Activated T-cell treated with anti-CD3 and anti-CD28 coated beads, Interleukin-2, amount 50 U/mL, for 4 hours (primary cell): ENCODE measurements around the gene GIMD1. TPM values are rescaled to one million over a fixed set of nuclear protein-coding genes. Genes with fewer than 3 reads are reported as not detected.
"Not testable (repeated sequence)": the region's sequence is repeated elsewhere in the genome, so short reads cannot be mapped to it uniquely, and the experiment has no call there.

Experiments
- ATAC-seq, 2 donors: fragments of 200-7000 bp; cut with Tn5 transposase; one replicate each; pipeline ENCODE4 v1.10.0; 2021
- DNase-seq: peaks from one replicate; pipeline ENCODE4 v3.0.0-alpha.2; 2020
- H3K27me3 Mint-ChIP-seq: one replicate; pipeline ENCODE4 v1.8.0; 2021; ENCODE audit warnings: low read depth, mixed read lengths
- H3K36me3 Mint-ChIP-seq: one replicate; pipeline ENCODE4 v1.8.0; 2022; ENCODE audit warnings: mixed read lengths; ENCODE audit not compliant: insufficient read depth
- H3K4me1 Mint-ChIP-seq: one replicate; pipeline ENCODE4 v1.8.0; 2021; ENCODE audit warnings: low read depth, mixed read lengths
- H3K4me3 Mint-ChIP-seq: one replicate; pipeline ENCODE4 v1.8.0; 2021; ENCODE audit warnings: mild to moderate bottlenecking, moderate library complexity, mixed read lengths
- H3K9me3 Mint-ChIP-seq: one replicate; pipeline ENCODE4 v1.8.0; 2021; ENCODE audit warnings: mixed read lengths
- total RNA-seq, 3 donors: library from RNA; stranded (reverse); gene quantifications; one replicate each; pipeline ENCODE4 v1.2.1, GENCODE V29; 2021

GIMD1 gene
- not detected for total RNA-seq

DNA sequence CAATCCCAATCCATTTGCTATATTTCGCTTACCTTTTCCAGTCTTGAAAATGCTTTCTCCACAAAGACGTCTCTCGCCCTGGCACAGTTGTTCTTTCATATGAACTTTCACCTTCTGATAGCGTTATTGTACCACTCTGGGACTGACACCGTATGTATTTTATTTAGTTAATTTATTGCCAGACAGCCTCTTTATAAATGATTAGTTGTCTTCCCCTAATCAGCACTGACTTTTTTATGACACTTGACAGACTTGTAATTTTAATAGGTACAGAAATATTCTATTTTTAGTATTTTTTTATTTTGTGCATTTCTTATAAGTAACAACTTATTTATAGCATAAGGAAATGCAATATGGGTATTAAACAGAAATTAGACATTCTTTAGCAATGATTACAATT lies at the start of gene GIMD1:
GIMD1 (minus strand) TSS at position 101 of the 400 bp plus-strand sequence. CDS start 1,343 bp downstream, outside the sequence.
- Mint-ChIP-seq H3K9me3 (no peaks in the 10 kb centered on the region), H3K4me3 (no peak within 1 kb of the TSS), H3K27me3 (peaks cover 23% of the 10 kb centered on the region), H3K4me1 (peaks cover 3% of the 10 kb centered on the region), H3K36me3 (no peaks in the 10 kb centered on the region)
- ATAC-seq (no peak), DNase-seq (no peak)

DNA sequence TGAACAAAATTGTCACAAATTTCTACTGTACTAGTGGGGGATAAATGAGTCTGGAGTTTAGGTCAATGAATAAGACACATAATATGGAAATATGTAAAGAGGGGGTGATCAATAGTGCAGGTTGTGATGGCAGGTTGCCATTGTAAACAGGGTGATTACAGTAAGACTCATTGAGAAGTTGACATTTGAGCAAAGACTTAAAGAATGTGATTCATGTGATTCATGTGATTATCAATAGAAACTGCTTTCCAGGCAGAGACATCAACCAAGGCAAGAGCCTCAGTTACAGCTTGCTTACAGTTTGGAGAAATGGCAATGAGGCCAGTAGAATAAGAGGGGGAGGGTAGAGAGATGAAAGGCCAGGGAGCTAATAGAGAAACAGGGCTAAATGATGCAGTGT lies 45.8 kb upstream of the GIMD1 start:
- ATAC-seq, result no peak
- Mint-ChIP-seq H3K36me3 (no peaks in the 10 kb centered on the region), H3K4me1 (no peaks in the 10 kb centered on the region), H3K27me3 (no peaks in the 10 kb centered on the region), H3K9me3 (no peaks in the 10 kb centered on the region), H3K4me3 (no peak overlapping the region)
- DNase-seq, result no peak

DNA sequence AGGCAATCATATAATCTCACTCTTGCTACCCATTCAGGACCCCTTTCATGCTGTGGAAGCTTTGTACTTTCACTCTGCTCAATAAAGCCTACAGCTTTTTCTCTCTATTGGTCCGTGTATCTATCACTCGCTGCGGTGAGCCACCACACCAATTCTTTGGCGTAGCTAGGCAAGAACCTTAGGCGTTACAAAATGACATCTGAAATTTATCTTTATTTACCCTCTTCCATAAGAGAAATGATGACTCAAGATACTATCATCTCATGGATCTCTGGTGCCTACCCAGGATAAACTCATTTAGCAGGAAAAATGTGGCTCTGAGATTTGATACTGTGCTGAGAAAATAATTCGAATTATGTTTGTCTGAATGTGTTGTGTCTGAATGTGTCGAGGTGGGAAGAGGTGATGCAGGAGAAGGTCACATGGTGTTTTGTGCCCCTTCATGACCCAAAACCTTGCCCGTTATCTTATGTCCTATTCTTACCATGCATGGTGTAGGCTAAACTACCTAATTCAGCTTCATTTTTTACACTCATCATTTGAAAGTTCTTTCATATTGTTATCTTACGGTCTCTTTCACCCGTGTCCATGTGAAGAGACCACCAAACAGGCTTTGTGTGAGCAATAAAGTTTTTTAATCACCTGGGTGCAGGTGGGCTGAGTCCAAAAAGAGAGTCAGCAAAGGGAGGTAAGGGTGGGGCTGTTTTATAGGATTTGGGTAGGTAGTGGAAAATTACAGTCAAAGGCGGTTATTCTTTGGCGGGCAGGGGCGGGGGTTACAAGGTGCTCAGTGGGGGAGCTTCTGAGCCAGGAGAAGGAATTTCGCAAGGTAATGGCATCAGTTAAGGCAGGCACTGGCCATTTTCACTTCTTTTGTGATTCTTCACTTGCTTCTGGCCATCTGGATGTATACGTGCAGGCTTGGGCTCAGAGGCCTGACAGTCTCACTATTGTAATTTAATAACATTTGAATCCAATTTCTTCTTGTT lies 41.6 kb upstream of the GIMD1 start:
- H3K36me3 Mint-ChIP-seq, result no peaks in the 10 kb centered on the region
- no peak for ATAC-seq
- H3K4me1 Mint-ChIP-seq, result no peaks in the 10 kb centered on the region
- DNase-seq, result no peak
- no peaks in the 10 kb centered on the region for H3K27me3 Mint-ChIP-seq
- no peaks in the 10 kb centered on the region for H3K9me3 Mint-ChIP-seq
- H3K4me3 Mint-ChIP-seq, result no peak overlapping the region

DNA sequence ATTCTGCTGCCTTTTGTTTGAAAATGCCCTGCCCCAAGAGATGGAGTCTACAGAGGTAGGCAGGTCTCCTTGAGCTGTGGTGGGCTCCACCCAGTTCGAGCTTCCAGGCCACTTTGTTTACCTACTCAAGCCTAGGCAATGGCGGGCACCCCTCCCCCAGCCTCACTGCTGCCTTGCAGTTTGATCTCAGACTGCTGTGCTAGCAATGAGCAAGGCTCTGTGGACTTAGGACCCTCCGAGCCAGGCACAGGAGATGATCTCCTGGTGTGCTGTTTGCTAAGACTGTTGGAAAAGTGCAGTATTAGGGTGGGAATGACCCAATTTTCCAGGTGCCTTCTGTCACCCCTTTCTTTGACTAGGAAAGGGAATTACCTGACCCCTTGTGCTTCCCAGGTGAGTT lies 39.4 kb upstream of the GIMD1 start:
- H3K4me1 Mint-ChIP-seq, ATAC-seq, H3K36me3 Mint-ChIP-seq, DNase-seq, H3K27me3 Mint-ChIP-seq, H3K4me3 Mint-ChIP-seq, H3K9me3 Mint-ChIP-seq: not testable (repeated sequence)

DNA sequence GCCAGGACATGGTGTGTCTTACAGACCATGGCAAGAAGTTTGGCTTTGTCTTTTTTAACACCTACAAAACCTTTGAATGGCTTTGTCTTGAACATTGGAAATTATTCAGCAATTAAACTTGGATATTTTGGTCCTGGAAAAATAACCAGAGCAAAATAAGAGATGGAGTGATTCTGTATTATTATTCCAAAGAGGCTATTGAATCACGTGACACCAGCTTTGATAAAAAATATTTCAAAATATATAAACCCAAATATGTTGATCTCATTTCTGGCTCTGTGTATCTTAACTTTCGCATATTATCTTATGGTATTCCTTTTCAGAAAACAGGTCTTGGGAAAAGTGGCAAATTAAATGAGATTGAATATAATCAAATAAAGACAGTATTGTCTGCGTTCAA lies 32.6 kb upstream of the GIMD1 start:
- Mint-ChIP-seq H3K4me3 (no peak overlapping the region), H3K9me3 (peaks cover 19% of the 10 kb centered on the region), H3K4me1 (no peaks in the 10 kb centered on the region), H3K36me3 (no peaks in the 10 kb centered on the region), H3K27me3 (no peaks in the 10 kb centered on the region)
- no peak for ATAC-seq
- no peak for DNase-seq

DNA sequence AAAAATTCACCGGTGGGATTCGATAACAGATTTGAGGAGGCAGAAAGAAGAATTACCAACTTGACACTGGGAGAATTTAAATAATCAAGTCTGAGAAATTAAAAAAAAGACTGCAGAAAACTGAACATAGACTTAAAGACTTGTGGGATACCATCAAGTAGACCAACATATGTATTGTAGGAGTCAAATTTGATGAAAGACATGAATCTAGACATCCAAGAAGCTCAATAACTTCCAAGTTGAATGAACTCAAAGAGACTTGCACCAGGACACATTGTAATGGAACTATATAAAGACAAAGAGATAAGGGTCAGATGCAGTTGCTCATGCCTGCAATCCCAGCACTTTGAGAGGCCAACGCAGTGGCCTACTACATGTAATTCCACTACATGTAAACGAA lies 30.3 kb upstream of the GIMD1 start:
- not testable (repeated sequence) for H3K36me3 Mint-ChIP-seq, ATAC-seq, H3K4me1 Mint-ChIP-seq, DNase-seq, H3K27me3 Mint-ChIP-seq, H3K4me3 Mint-ChIP-seq
- H3K9me3 Mint-ChIP-seq, result peaks cover 34% of the 10 kb centered on the region

DNA sequence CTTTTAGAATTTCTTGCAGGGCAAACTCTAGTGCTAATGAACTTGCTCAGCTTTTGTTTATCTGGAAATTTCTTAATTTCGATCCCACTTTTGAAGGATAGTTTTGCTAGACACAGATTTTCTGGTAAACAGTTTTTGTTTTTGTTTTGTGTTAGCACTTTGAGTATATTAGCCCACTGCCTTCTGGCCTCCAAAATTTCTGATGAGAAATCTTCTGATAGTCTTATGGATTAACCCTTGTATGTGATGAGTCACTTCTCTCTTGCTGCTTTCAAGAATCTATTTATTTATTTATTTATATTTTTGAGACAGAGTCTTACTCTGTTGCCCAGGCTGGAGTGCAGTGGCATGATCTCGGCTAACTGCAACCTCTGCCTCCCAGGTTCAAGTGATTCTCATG lies 27.0 kb upstream of the GIMD1 start:
- H3K9me3 Mint-ChIP-seq, result peaks cover 34% of the 10 kb centered on the region
- H3K4me3 Mint-ChIP-seq, result no peak overlapping the region
- no peak for DNase-seq
- ATAC-seq, result no peak
- H3K36me3 Mint-ChIP-seq, result no peaks in the 10 kb centered on the region
- H3K27me3 Mint-ChIP-seq, result no peaks in the 10 kb centered on the region
- no peaks in the 10 kb centered on the region for H3K4me1 Mint-ChIP-seq

DNA sequence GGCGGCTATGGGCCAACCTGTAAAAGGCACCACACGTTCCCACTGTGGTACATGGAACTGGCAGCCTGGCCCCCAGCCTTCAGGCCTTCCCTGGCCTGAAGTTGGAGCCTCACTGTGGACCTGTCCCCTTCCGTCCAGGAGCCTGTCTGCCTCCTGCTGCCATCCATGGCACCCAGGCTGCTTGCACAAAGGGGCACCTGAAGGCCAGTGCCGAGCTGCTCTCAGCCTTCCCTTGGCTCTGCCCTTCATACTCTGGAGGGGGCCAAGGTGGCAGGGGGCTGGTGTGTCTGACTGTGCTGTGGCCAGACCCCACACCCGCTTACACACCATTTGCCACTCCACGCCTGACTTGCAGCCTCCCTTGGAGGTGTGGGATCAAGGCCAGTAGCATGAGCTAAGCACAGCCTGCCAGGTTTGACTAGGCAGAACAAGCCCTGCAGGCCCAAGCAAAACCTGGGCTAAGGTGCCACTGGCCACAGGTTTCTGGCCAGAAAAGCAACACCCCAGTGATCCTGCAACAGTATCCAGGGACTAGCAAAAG lies 17.3 kb upstream of the GIMD1 start:
- no peak overlapping the region for H3K4me3 Mint-ChIP-seq
- H3K36me3 Mint-ChIP-seq, result no peaks in the 10 kb centered on the region
- DNase-seq (no peak), ATAC-seq (no peak)
- H3K4me1 Mint-ChIP-seq, result no peaks in the 10 kb centered on the region
- H3K9me3 Mint-ChIP-seq, result no peaks in the 10 kb centered on the region
- no peaks in the 10 kb centered on the region for H3K27me3 Mint-ChIP-seq

DNA sequence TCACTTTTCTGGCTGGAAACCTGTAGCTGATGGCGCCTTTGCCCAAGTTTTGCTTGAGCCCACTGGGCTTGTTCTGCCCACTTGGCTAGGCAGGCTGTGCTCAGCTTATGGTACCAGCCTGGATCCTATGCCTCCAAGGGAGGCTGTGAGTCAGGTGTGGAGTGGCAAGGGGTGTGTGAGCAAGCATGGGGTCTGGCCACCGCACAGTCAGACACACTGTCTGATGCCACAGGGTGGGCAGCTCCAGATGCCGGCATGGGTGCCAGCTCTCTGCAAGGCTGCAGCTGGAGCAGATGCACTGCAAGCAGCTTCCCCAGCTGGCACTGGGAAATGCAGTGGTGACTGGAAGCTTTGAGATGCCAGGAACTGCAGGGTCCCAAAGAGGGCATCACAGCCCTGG lies 16.3 kb upstream of the GIMD1 start:
- no peak for DNase-seq
- no peaks in the 10 kb centered on the region for H3K4me1 Mint-ChIP-seq
- no peaks in the 10 kb centered on the region for H3K27me3 Mint-ChIP-seq
- ATAC-seq, result no peak
- H3K9me3 Mint-ChIP-seq, result no peaks in the 10 kb centered on the region
- no peaks in the 10 kb centered on the region for H3K36me3 Mint-ChIP-seq
- no peak overlapping the region for H3K4me3 Mint-ChIP-seq

DNA sequence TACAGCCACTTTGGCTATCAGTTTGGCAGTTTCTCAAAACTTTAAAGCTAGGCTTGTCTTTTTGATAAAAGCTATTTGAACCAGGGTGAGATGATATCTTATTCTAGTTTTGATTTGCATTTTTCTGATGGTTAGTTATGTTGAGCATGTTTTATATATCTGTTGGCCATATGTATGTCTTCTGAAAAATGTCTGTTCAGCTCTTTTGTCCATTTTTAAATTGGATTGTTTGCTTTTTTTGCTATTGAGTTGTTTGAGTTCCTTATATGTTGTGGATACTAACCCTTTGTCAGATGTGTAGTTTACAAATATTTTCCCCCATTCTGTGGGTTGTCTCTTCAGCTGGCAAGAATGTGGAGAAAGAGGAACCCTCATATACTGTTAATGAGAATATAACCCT lies 11.6 kb upstream of the GIMD1 start:
- no peaks in the 10 kb centered on the region for H3K36me3 Mint-ChIP-seq
- ATAC-seq (no peak), DNase-seq (no peak)
- H3K4me1 Mint-ChIP-seq, result no peaks in the 10 kb centered on the region
- no peaks in the 10 kb centered on the region for H3K9me3 Mint-ChIP-seq
- no peaks in the 10 kb centered on the region for H3K27me3 Mint-ChIP-seq
- no peak overlapping the region for H3K4me3 Mint-ChIP-seq

DNA sequence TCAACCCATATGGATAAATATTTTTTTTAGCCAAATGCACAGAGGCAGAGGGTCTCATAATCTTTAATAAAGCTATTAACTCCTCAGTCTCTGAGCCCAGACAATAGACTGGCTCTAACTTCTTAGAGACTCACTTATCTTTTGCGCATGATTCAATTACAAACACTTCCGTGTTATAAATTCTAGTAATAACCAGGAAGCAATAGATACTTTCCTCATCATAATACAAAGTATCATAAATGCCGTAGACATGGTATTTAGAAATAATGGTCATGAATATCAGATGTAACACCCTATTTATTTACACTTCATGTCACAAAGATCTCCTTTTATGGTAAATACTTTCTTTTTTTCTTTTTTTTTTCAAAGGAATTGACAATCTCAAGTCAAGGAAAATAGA lies 4.4 kb upstream of the GIMD1 start:
- Mint-ChIP-seq H3K36me3 (no peaks in the 10 kb centered on the region), H3K4me1 (peaks cover 3% of the 10 kb centered on the region), H3K9me3 (no peaks in the 10 kb centered on the region), H3K27me3 (peaks cover 21% of the 10 kb centered on the region), H3K4me3 (no peak overlapping the region)
- DNase-seq (no peak), ATAC-seq (no peak)

DNA sequence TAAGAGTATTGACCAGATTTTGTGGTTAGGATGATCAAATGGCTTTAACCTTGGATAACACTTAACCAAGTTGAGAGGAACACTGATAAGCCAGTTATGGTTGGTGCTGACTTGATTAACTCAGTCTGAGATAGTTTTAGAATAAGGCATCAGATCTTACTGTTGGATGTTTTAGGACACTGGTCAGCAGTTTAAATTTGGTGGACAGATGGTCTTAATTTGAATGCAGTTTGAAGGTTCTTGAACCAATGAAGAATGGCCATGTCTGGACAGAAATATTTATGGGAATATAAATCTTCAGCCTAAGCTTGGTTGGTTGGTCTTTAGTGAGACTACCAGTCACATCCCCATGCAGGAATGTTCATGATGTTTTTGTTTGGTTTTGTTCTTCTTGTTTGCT lies 2.6 kb upstream of the GIMD1 start:
- H3K9me3 Mint-ChIP-seq, result no peaks in the 10 kb centered on the region
- peaks cover 3% of the 10 kb centered on the region for H3K4me1 Mint-ChIP-seq
- ATAC-seq, result no peak
- H3K4me3 Mint-ChIP-seq, result no peak overlapping the region
- no peak for DNase-seq
- no peaks in the 10 kb centered on the region for H3K36me3 Mint-ChIP-seq
- peaks cover 23% of the 10 kb centered on the region for H3K27me3 Mint-ChIP-seq

DNA sequence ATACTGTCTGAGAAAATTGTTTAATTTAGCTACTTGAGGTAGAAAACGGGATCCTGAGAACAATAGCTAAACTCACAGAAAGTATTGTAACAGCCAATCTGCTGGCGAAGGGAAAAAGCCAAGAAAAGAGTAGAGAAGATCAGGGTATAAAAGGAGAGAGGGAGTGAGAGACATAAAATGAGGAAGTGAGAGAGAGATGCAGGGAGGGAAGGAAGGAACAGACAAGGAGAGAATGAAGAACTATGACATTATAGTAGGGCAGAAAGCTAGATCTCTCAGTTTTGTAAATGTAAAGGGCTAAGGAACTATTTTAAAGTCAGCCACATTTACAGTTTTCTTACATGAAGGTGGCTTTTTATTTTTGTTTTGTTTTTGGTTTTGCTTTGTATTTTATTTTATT lies 1.6 kb upstream of the GIMD1 start:
- no peaks in the 10 kb centered on the region for H3K36me3 Mint-ChIP-seq
- no peak for DNase-seq
- H3K27me3 Mint-ChIP-seq, result peaks cover 23% of the 10 kb centered on the region

DNA sequence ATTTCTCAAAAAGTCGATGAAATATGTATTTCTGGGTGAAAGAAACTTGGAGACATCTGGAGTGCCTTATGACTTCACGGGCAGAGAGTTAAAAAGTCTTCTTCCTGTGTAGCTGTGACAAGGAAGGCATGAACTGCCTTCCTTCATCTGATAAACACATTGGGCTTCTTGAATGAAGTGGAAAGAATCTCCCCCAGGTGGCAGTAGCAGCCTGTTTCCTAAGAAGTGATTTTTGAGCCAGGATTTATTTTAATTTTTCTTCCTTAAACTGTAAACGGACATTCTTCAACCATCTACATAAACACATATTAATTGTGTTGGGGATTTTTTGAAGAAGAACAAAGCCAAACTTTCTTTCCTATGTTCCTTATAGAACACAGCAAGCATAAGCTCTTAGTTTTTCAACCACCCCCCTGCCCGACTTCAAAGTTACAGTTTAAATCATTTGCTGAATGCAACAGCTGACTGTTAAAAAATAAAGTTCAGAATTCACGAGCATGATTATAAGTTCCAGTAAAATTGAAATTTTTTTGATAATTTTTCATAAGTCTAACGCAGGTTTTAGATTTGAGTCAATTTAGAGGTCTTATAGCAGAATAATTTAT lies 980 bp upstream of the GIMD1 start:
- no peak for DNase-seq

More for the DNA sequence above, 1.6 kb upstream of the GIMD1 start:
- Mint-ChIP-seq H3K9me3 (no peaks in the 10 kb centered on the region), H3K4me1 (peaks cover 3% of the 10 kb centered on the region), H3K4me3 (no peak overlapping the region)
- ATAC-seq, result no peak

DNA sequence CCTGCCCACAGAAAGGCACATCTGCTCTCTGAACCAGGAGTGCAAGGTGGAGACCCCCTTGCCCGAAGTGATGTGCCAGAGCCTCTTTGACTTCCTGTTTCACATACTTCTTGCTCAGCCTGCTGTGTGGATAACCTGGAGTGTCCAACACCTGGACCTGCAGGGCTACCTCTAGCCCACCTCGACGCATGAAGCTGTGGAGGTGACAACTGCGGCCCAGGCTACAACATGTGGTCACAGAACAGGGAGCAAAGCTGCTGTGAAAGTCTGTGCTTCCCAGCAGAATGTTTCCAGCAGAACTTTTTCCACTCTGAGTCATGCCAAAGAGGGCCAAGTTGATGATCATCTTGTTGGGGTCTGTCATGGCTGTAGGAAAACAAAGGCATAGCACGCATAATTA lies 1.5 kb downstream of the GIMD1 start:
- no peak for ATAC-seq
- Mint-ChIP-seq H3K36me3 (no peaks in the 10 kb centered on the region), H3K9me3 (no peaks in the 10 kb centered on the region), H3K27me3 (peaks cover 21% of the 10 kb centered on the region), H3K4me1 (peaks cover 3% of the 10 kb centered on the region), H3K4me3 (no peak overlapping the region)
- no peak for DNase-seq

More for the DNA sequence above, 980 bp upstream of the GIMD1 start:
- ATAC-seq, result no peak
- Mint-ChIP-seq H3K4me1 (peaks cover 3% of the 10 kb centered on the region), H3K9me3 (no peaks in the 10 kb centered on the region), H3K27me3 (peaks cover 23% of the 10 kb centered on the region), H3K36me3 (no peaks in the 10 kb centered on the region), H3K4me3 (no peak overlapping the region)
